H9 (cell line): ENCODE results near the gene C1orf21. TPM values are rescaled to one million over a fixed set of nuclear protein-coding genes. Genes with fewer than 3 reads are reported as not detected.

Experiments
- DNase-seq: peaks from one replicate; pipeline ENCODE4 v3.0.0-alpha.2; 2017
- H2AFZ ChIP-seq: one replicate; pipeline ENCODE4 v1.6.1; 2013; ENCODE audit warnings: mild to moderate bottlenecking, low read length, control low read depth, moderate library complexity
- H2AK5ac ChIP-seq: 2 replicates; pipeline ENCODE4 v1.6.1; 2013; ENCODE audit warnings: low read length, control low read depth, mixed read lengths; ENCODE audit not compliant: insufficient read length
- H2BK120ac ChIP-seq: one replicate; pipeline ENCODE4 v1.6.1; 2013; ENCODE audit warnings: low read depth, mild to moderate bottlenecking, low read length, control low read depth, inconsistent platforms; ENCODE audit not compliant: poor library complexity, severe bottlenecking
- H2BK12ac ChIP-seq: 2 replicates; pipeline ENCODE4 v1.6.1; 2013; ENCODE audit warnings: low read length, control low read depth, mixed read lengths, low read depth; ENCODE audit not compliant: insufficient read length
- H2BK15ac ChIP-seq: 2 replicates; pipeline ENCODE4 v1.6.1; 2013; ENCODE audit warnings: low read depth, low read length, control low read depth
- H2BK20ac ChIP-seq: one replicate; pipeline ENCODE4 v1.6.1; 2013; ENCODE audit warnings: low read depth, mild to moderate bottlenecking, low read length, control low read depth, inconsistent platforms; ENCODE audit not compliant: poor library complexity, severe bottlenecking
- H2BK5ac ChIP-seq: 2 replicates; pipeline ENCODE4 v1.6.1; 2013; ENCODE audit warnings: low read length, control low read depth, mixed read lengths; ENCODE audit not compliant: insufficient read length
- H3K14ac ChIP-seq: 2 replicates; pipeline ENCODE4 v1.6.1; 2013; ENCODE audit warnings: low read length, control low read depth; ENCODE audit not compliant: insufficient read depth
- H3K18ac ChIP-seq: 2 replicates; pipeline ENCODE4 v1.6.1; 2013; ENCODE audit warnings: low read depth, mild to moderate bottlenecking, mixed read lengths, low read length, control low read depth; ENCODE audit not compliant: insufficient read length
- H3K23ac ChIP-seq: 2 replicates; pipeline ENCODE4 v1.6.1; 2013; ENCODE audit warnings: low read length, control low read depth, mixed read lengths, low read depth; ENCODE audit not compliant: insufficient read length
- H3K23me2 ChIP-seq: 2 replicates; pipeline ENCODE4 v1.6.1; 2013; ENCODE audit warnings: low read depth, mild to moderate bottlenecking, mixed read lengths, low read length, control low read depth; ENCODE audit not compliant: insufficient read length, poor library complexity, severe bottlenecking
- H3K27ac ChIP-seq: 2 replicates; pipeline ENCODE4 v1.5.1; 2013; ENCODE audit warnings: low read length, control low read depth, mixed read lengths, low read depth; ENCODE audit not compliant: insufficient read length
- H3K27me3 ChIP-seq: 2 replicates; pipeline ENCODE4 v1.6.1; 2013; ENCODE audit warnings: low read length, control low read depth, inconsistent platforms; ENCODE audit not compliant: insufficient read depth
- H3K4ac ChIP-seq: 2 replicates; pipeline ENCODE4 v1.6.1; 2013; ENCODE audit warnings: low read depth, mild to moderate bottlenecking, control low read depth, inconsistent platforms, low read length, moderate library complexity
- H3K4me1 ChIP-seq: 2 replicates; pipeline ENCODE4 v1.6.1; 2013; ENCODE audit warnings: low read length, control low read depth, inconsistent platforms; ENCODE audit not compliant: insufficient read depth
- H3K4me2 ChIP-seq: 2 replicates; pipeline ENCODE4 v1.6.1; 2013; ENCODE audit warnings: low read length, control low read depth, mixed read lengths; ENCODE audit not compliant: insufficient read length, insufficient read depth
- H3K56ac ChIP-seq: 2 replicates; pipeline ENCODE4 v1.6.1; 2013; ENCODE audit warnings: low read depth, mild to moderate bottlenecking, mixed read lengths, low read length, control low read depth; ENCODE audit not compliant: insufficient read length
- H3K79me1 ChIP-seq: 2 replicates; pipeline ENCODE4 v1.6.1; 2013; ENCODE audit warnings: low read depth, mild to moderate bottlenecking, moderate library complexity, low read length, control low read depth, inconsistent platforms; ENCODE audit not compliant: insufficient read depth, poor library complexity, severe bottlenecking
- H3K79me2 ChIP-seq: 2 replicates; pipeline ENCODE4 v1.6.1; 2013; ENCODE audit warnings: low read length, control low read depth, inconsistent platforms; ENCODE audit not compliant: insufficient read depth
- H3K9ac ChIP-seq: 2 replicates; pipeline ENCODE4 v1.6.1; 2013; ENCODE audit warnings: low read length, control low read depth, mixed read lengths; ENCODE audit not compliant: insufficient read length; ENCODE audit errors: extremely low read depth
- H3K9me3 ChIP-seq: one replicate; pipeline ENCODE4 v1.6.1; 2013; ENCODE audit warnings: low read depth, low read length, inconsistent platforms; ENCODE audit not compliant: control insufficient read depth
- H3T11ph ChIP-seq: one replicate; pipeline ENCODE4 v1.6.1; 2013; ENCODE audit warnings: mild to moderate bottlenecking, low read length, control low read depth, inconsistent platforms
- H4K20me1 ChIP-seq: one replicate; pipeline ENCODE4 v1.6.1; 2013; ENCODE audit not compliant: control insufficient read depth, insufficient read length, insufficient read depth
- H4K5ac ChIP-seq: 2 replicates; pipeline ENCODE4 v1.6.1; 2013; ENCODE audit warnings: low read depth, mild to moderate bottlenecking, mixed read lengths, low read length, control low read depth; ENCODE audit not compliant: insufficient read length
- H4K8ac ChIP-seq: replicated peaks from 2 replicates; pipeline ENCODE4 v1.6.1; 2013; ENCODE audit warnings: low read length, control low read depth, mixed read lengths, low read depth; ENCODE audit not compliant: insufficient read length
- H4K91ac ChIP-seq: 2 replicates; pipeline ENCODE4 v1.6.1; 2013; ENCODE audit warnings: low read depth, mild to moderate bottlenecking, moderate library complexity, mixed read lengths, low read length, control low read depth; ENCODE audit not compliant: insufficient read length
- H3K27ac Mint-ChIP-seq, 3 experiments: 2 replicates in 2 of 3; 3 replicates in 1 of 3; pipeline ENCODE4 v1.8.0; 2020 to 2021; ENCODE audit warnings: mixed read lengths in 3 of 3, mild to moderate bottlenecking in 1 of 3, moderate library complexity in 1 of 3
- H3K27me3 Mint-ChIP-seq: 2 replicates; pipeline ENCODE4 v1.8.0; 2021; ENCODE audit warnings: low read depth, mild to moderate bottlenecking, moderate library complexity, mixed read lengths
- H3K36me3 Mint-ChIP-seq, 3 experiments: 2 replicates in 2 of 3; 3 replicates in 1 of 3; pipeline ENCODE4 v1.8.0; 2020 to 2021; ENCODE audit warnings: low read depth in 3 of 3, mixed read lengths in 3 of 3; ENCODE audit not compliant: insufficient read depth in 1 of 3
- H3K4me1 Mint-ChIP-seq, 2 experiments: 2 replicates each; pipeline ENCODE4 v1.8.0; 2020; ENCODE audit warnings: mixed read lengths in 2 of 2
- H3K4me3 Mint-ChIP-seq, 2 experiments: 2 replicates in 1 of 2; 3 replicates in 1 of 2; pipeline ENCODE4 v1.8.0; 2020 to 2021; ENCODE audit warnings: mild to moderate bottlenecking in 2 of 2, mixed read lengths in 2 of 2, moderate library complexity in 1 of 2
- H3K9me3 Mint-ChIP-seq, 2 experiments: 2 replicates in 1 of 2; 3 replicates in 1 of 2; pipeline ENCODE4 v1.8.0; 2020; ENCODE audit warnings: mild to moderate bottlenecking in 2 of 2, mixed read lengths in 2 of 2, moderate library complexity in 1 of 2
- CTCF ChIP-seq: fragments of 200-600 bp; sonication (generic); conservative IDR thresholded peaks from 3 replicates; pipeline ENCODE4 v1.8.0; 2021; ENCODE audit warnings: antibody characterized with exemption, mild to moderate bottlenecking
- WGBS: extraction: QIAGEN DNeasy Blood & Tissue Kit; methylation state at CpG from one replicate; pipeline ENCODE4 v1.1.7; 2013; ENCODE audit warnings: missing lambda C conversion rate, low lambda C conversion rate, mixed read lengths; ENCODE audit not compliant: insufficient read length; ENCODE audit errors: extremely low coverage; 5-methylcytosine and 5-hydroxymethylcytosine counted together
- total RNA-seq: library from RNA; stranded (reverse); gene quantifications from 2 replicates; pipeline ENCODE4 v1.2.1, GENCODE V29; 2021

The C1orf21 gene
- total RNA-seq, 1 experiment from 2014 or later = 36.0 TPM

DNA sequence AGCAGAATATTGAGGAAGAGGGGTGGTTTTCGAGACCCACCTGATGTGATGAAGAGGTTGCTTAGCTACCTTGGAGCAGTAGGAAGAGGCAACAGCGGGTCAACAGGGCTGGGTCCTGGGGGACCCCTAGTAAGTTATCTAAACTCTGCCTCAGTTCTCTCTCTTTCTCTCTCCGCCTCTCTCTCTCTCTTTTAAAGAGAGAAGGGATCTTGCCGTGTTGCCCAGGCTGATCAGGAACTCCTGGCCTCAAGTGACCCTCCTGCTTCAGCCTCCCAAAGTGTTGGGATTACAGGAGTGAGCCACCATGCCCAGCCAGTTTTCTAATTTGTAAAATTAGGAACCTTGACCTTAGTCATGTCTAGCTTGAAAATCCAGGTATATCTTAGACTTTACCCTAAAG lies 77.9 kb downstream of the C1orf21 start:
- Histone ChIP-seq H3K4me1 (no peaks in the 10 kb centered on the region), H2BK20ac (no peak overlapping the region), H3K23me2 (no peaks in the 10 kb centered on the region), H2BK5ac (no peak overlapping the region), H3K4me2 (no peak overlapping the region), H2AFZ (no peak overlapping the region), H4K91ac (no peak overlapping the region), H2BK12ac (no peak overlapping the region), H3T11ph (no peak overlapping the region), H3K9me3 (no peaks in the 10 kb centered on the region), H4K5ac (no peak overlapping the region), H2BK120ac (no peak overlapping the region), H4K20me1 (no peaks in the 10 kb centered on the region), H3K23ac (no peak overlapping the region), H3K27me3 (no peaks in the 10 kb centered on the region), H4K8ac (no peak overlapping the region), H3K27ac (no peak overlapping the region), H3K79me1 (no peaks in the 10 kb centered on the region), H3K4ac (no peak overlapping the region), H2AK5ac (no peak overlapping the region), H3K79me2 (no peaks in the 10 kb centered on the region), H3K56ac (no peak overlapping the region), H3K14ac (no peak overlapping the region), H3K18ac (no peak overlapping the region), H3K9ac (no peak overlapping the region), H2BK15ac (no peak overlapping the region)
- no peak for DNase-seq
- Mint-ChIP-seq H3K36me3 (peaks cover 0 to 3% (median 0%) of the 10 kb centered on the region in 3 experiments; a peak in 1 of 7 replicates), H3K4me3 (no peak overlapping the region), H3K27ac (no peak overlapping the region), H3K9me3 (no peaks in the 10 kb centered on the region), H3K4me1 (peaks cover 36 to 56% of the 10 kb centered on the region in 2 experiments), H3K27me3 (no peaks in the 10 kb centered on the region)
- WGBS = no CpG with 5 or more reads among the region's 4 CpGs
- TF ChIP-seq CTCF = no peak
